HepG2 (cell line): Measurements from ENCODE around the gene SLC38A3. TPM values are rescaled to one million over a fixed set of nuclear protein-coding genes. Genes with fewer than 3 reads are reported as not detected.

ENCODE experiments used
- EED ChIP-seq: sonication (generic); formaldehyde crosslinking; IDR thresholded peaks from 2 replicates; pipeline ENCODE4 v1.5.0; 2020; ENCODE audit warnings: mild to moderate bottlenecking, missing genetic modification reagents
- RFXAP ChIP-seq: sonication (generic); formaldehyde crosslinking; IDR thresholded peaks from 2 replicates; pipeline ENCODE4 v1.4.0; 2020; ENCODE audit warnings: missing genetic modification reagents, borderline replicate concordance
- ZNF782 ChIP-seq: sonication (generic); formaldehyde crosslinking; IDR thresholded peaks from 2 replicates; pipeline ENCODE4 v1.4.0; 2020; ENCODE audit warnings: missing genetic modification reagents, mild to moderate bottlenecking, borderline replicate concordance
- polyA plus RNA-seq, 8 experiments: library from polyadenylated mRNA; depleted of rRNA in 3 of 8; stranded (reverse) in 7 of 8; unstranded in 1 of 8; fragments of >200 nt; fragmentation: Illumina TruSeq in 4 of 8; extraction: Trizol in 4 of 8; gene quantifications; 2 replicates each; pipeline versions ENCODE4 v1.2.1 to v1.2.3, GENCODE V29; 2011 to 2016; ENCODE audit warnings: low read depth in 4 of 8, missing spikeins in 1 of 8, mixed read lengths in 1 of 8; ENCODE audit not compliant: insufficient read depth in 1 of 8
- total RNA-seq, 5 experiments: library from RNA; depleted of rRNA; stranded (reverse); fragments of >200 nt; fragmentation: Illumina TruSeq; extraction: Trizol; gene quantifications; 2 replicates each; pipeline ENCODE4 v1.2.3, GENCODE V29; 2016; ENCODE audit warnings: low read depth in 1 of 5
- TF ChIP-seq, protein P1 (sequence below): sonication (generic); formaldehyde crosslinking; IDR thresholded peaks from 2 replicates; pipeline ENCODE4 v1.9.0; 2021; ENCODE audit warnings: mild to moderate bottlenecking, missing genetic modification reagents
- TF ChIP-seq, protein P2 (sequence below), 2 experiments: fragments of 450-650 bp in 1 of 2; sonication (generic) in 1 of 2; formaldehyde crosslinking in 1 of 2; IDR thresholded peaks; 2 replicates each; pipeline versions ENCODE4 v1.6.1 to v1.8.0; 2016 to 2022; ENCODE audit warnings: antibody characterized with exemption in 1 of 2, mild to moderate bottlenecking in 1 of 2, missing genetic modification reagents in 1 of 2

The SLC38A3 gene
- total and polyA plus RNA-seq, 2 of the 13 experiments (the other 11 are each of a cell fraction or from before 2014, with no cell fraction given) = 29.8 to 164 TPM

DNA sequence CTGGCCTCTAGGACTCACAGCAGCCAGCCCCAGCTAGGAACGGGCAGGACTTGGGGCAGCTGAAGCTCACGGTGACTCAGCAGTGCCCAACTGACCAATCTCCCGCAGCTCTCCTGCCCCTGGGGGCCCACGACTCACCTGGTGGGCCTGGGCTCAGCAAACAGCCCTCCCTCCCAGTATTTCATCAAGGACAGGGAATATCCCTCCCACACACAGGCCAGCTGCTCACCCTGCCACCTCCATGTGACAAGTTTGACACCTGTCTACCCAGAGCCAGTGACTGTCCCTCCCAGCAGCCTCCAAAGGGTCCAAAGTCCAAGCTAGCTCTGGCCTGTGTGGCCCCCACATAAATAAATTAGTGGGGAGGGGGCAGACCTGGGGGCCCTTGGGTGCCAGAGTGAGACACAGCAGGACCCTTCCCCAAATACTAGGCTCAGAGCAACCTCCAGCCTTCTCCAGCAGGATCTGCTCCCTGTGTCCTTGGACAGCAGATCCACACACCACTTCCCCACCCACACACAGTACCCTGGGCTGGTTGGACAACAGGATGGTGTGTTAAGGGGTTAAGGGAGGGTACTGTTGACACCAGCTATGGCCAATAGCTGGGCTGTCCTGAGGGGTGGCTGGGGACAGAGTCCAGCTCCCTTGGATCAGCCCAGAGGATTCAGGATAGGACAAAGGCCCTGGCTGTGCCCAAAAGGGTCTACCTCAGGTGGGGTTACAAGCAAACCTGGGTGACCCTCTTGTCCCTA, 9.4 kb upstream of the SLC38A3 start (continued):
- TF ChIP-seq, protein P1, sequence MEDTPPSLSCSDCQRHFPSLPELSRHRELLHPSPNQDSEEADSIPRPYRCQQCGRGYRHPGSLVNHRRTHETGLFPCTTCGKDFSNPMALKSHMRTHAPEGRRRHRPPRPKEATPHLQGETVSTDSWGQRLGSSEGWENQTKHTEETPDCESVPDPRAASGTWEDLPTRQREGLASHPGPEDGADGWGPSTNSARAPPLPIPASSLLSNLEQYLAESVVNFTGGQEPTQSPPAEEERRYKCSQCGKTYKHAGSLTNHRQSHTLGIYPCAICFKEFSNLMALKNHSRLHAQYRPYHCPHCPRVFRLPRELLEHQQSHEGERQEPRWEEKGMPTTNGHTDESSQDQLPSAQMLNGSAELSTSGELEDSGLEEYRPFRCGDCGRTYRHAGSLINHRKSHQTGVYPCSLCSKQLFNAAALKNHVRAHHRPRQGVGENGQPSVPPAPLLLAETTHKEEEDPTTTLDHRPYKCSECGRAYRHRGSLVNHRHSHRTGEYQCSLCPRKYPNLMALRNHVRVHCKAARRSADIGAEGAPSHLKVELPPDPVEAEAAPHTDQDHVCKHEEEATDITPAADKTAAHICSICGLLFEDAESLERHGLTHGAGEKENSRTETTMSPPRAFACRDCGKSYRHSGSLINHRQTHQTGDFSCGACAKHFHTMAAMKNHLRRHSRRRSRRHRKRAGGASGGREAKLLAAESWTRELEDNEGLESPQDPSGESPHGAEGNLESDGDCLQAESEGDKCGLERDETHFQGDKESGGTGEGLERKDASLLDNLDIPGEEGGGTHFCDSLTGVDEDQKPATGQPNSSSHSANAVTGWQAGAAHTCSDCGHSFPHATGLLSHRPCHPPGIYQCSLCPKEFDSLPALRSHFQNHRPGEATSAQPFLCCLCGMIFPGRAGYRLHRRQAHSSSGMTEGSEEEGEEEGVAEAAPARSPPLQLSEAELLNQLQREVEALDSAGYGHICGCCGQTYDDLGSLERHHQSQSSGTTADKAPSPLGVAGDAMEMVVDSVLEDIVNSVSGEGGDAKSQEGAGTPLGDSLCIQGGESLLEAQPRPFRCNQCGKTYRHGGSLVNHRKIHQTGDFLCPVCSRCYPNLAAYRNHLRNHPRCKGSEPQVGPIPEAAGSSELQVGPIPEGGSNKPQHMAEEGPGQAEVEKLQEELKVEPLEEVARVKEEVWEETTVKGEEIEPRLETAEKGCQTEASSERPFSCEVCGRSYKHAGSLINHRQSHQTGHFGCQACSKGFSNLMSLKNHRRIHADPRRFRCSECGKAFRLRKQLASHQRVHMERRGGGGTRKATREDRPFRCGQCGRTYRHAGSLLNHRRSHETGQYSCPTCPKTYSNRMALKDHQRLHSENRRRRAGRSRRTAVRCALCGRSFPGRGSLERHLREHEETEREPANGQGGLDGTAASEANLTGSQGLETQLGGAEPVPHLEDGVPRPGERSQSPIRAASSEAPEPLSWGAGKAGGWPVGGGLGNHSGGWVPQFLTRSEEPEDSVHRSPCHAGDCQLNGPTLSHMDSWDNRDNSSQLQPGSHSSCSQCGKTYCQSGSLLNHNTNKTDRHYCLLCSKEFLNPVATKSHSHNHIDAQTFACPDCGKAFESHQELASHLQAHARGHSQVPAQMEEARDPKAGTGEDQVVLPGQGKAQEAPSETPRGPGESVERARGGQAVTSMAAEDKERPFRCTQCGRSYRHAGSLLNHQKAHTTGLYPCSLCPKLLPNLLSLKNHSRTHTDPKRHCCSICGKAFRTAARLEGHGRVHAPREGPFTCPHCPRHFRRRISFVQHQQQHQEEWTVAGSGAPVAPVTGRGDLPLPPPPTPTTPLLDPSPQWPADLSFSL (CRISPR knock-in tag) = no peak; the same call in 1 of the 2 replicates
- no peak for TF ChIP-seq ZNF782 (CRISPR knock-in tag)
- TF ChIP-seq RFXAP (CRISPR knock-in tag) = no peak; the same call in 1 of the 2 replicates
- TF ChIP-seq EED (CRISPR knock-in tag) = 0 out of 2 replicates have a peak, but pooled peaks have one; percentile 79
- TF ChIP-seq, protein P2, sequence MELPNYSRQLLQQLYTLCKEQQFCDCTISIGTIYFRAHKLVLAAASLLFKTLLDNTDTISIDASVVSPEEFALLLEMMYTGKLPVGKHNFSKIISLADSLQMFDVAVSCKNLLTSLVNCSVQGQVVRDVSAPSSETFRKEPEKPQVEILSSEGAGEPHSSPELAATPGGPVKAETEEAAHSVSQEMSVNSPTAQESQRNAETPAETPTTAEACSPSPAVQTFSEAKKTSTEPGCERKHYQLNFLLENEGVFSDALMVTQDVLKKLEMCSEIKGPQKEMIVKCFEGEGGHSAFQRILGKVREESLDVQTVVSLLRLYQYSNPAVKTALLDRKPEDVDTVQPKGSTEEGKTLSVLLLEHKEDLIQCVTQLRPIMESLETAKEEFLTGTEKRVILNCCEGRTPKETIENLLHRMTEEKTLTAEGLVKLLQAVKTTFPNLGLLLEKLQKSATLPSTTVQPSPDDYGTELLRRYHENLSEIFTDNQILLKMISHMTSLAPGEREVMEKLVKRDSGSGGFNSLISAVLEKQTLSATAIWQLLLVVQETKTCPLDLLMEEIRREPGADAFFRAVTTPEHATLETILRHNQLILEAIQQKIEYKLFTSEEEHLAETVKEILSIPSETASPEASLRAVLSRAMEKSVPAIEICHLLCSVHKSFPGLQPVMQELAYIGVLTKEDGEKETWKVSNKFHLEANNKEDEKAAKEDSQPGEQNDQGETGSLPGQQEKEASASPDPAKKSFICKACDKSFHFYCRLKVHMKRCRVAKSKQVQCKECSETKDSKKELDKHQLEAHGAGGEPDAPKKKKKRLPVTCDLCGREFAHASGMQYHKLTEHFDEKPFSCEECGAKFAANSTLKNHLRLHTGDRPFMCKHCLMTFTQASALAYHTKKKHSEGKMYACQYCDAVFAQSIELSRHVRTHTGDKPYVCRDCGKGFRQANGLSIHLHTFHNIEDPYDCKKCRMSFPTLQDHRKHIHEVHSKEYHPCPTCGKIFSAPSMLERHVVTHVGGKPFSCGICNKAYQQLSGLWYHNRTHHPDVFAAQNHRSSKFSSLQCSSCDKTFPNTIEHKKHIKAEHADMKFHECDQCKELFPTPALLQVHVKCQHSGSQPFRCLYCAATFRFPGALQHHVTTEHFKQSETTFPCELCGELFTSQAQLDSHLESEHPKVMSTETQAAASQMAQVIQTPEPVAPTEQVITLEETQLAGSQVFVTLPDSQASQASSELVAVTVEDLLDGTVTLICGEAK (IDR thresholded peaks at IDR 0.05) = no peak
- TF ChIP-seq, protein P2 (CRISPR knock-in tag; IDR thresholded peaks at IDR 0.05) = no peak
